HG03025 (cell line): Measurements from ENCODE around the gene DHDDS.
"Not testable (repeated sequence)": the region's sequence is repeated elsewhere in the genome, so short reads cannot be mapped to it uniquely, and the experiment has no call there.

Experiments
- ATAC-seq: cut with Tn5 transposase; IDR thresholded peaks from one replicate; pipeline ENCODE4 v1.9.1; 2021; ENCODE audit warnings: mild to moderate bottlenecking, moderate library complexity; ENCODE audit not compliant: unreplicated experiment, low FRiP score

The DHDDS gene

GRCh38 chr1:26431979-26432695, at the start of gene DHDDS:
Gene DHDDS, plus strand, starts transcription at chr1:26432321. Its CDS starts 625 bp downstream, at chr1:26432946.
- ATAC-seq: peak; percentile 88

GRCh38 chr1:26384076-26384475, 48.0 kb upstream of the DHDDS start:
- ATAC-seq: no peak

GRCh38 chr1:26385063-26385462, 47.1 kb upstream of the DHDDS start:
- not testable (repeated sequence) for ATAC-seq

GRCh38 chr1:26387447-26387846, 44.7 kb upstream of the DHDDS start:
- ATAC-seq: no peak

GRCh38 chr1:26388791-26389445, 43.2 kb upstream of the DHDDS start:
- ATAC-seq: no peak

GRCh38 chr1:26389604-26390247, 42.4 kb upstream of the DHDDS start:
- ATAC-seq: no peak

GRCh38 chr1:26391450-26391849, 40.7 kb upstream of the DHDDS start:
- no peak for ATAC-seq

GRCh38 chr1:26395754-26396153, 36.4 kb upstream of the DHDDS start:
- ATAC-seq: no peak

- ATAC-seq: no peak
These were observed 33.1 kb upstream of the DHDDS start for GRCh38 chr1:26399034-26399433.

- no peak for ATAC-seq
These were observed 30.2 kb upstream of the DHDDS start for GRCh38 chr1:26401891-26402290.

GRCh38 chr1:26403656-26404055, 28.5 kb upstream of the DHDDS start:
- no peak for ATAC-seq

GRCh38 chr1:26404641-26405040, 27.5 kb upstream of the DHDDS start:
- no peak for ATAC-seq

- ATAC-seq: no peak
These were observed 26.7 kb upstream of the DHDDS start for GRCh38 chr1:26405281-26405915.

- ATAC-seq: no peak
These were observed 23.5 kb upstream of the DHDDS start for GRCh38 chr1:26408604-26409003.

- ATAC-seq: no peak
These were observed 22.8 kb upstream of the DHDDS start for GRCh38 chr1:26409191-26409807.

- ATAC-seq: no peak
These were observed 21.2 kb upstream of the DHDDS start, which contains the start of gene LIN28A for GRCh38 chr1:26410706-26411623. Gene LIN28A, plus strand, starts transcription at chr1:26410817. Its CDS starts 75 bp downstream, at chr1:26410892.

- ATAC-seq: no peak
These were observed 20.5 kb upstream of the DHDDS start for GRCh38 chr1:26411624-26412074.

- no peak for ATAC-seq
These were observed 19.8 kb upstream of the DHDDS start for GRCh38 chr1:26412180-26412840.

- ATAC-seq: no peak
These were observed 19.1 kb upstream of the DHDDS start for GRCh38 chr1:26413031-26413430.
